GM19395 (cell line): ENCODE results near the gene SNX11.

ENCODE experiments used
- ATAC-seq: cut with Tn5 transposase; IDR thresholded peaks from one replicate; pipeline ENCODE4 v1.9.1; 2021; ENCODE audit warnings: mild to moderate bottlenecking, moderate library complexity; ENCODE audit not compliant: unreplicated experiment

The SNX11 gene

GRCh38 chr17:48131216-48131824, 23.8 kb downstream of the SNX11 start:
- ATAC-seq, result no peak

- ATAC-seq, result no peak
Measured at GRCh38 chr17:48132385-48132784, 24.8 kb downstream of the SNX11 start.

- ATAC-seq, result no peak
Measured at GRCh38 chr17:48134912-48135480, 27.4 kb downstream of the SNX11 start.

GRCh38 chr17:48137656-48138055, 30.1 kb downstream of the SNX11 start:
- no peak for ATAC-seq

- no peak for ATAC-seq
Measured at GRCh38 chr17:48139944-48140343, 32.4 kb downstream of the SNX11 start.

GRCh38 chr17:48143629-48144028, 36.1 kb downstream of the SNX11 start:
- ATAC-seq, result no peak

- ATAC-seq, result no peak
Measured at GRCh38 chr17:48144231-48144630, 36.7 kb downstream of the SNX11 start.

- ATAC-seq, result no peak
Measured at GRCh38 chr17:48144976-48145798, 37.6 kb downstream of the SNX11 start.

GRCh38 chr17:48148029-48148770, 40.6 kb downstream of the SNX11 start:
- ATAC-seq, result no peak

GRCh38 chr17:48148854-48149786, 41.6 kb downstream of the SNX11 start:
- no peak for ATAC-seq

GRCh38 chr17:48149787-48150463, 42.4 kb downstream of the SNX11 start:
- no peak for ATAC-seq

- no peak for ATAC-seq
Measured at GRCh38 chr17:48150597-48151001, 43.0 kb downstream of the SNX11 start.

- ATAC-seq, result no peak
Measured at GRCh38 chr17:48151220-48151619, 43.7 kb downstream of the SNX11 start.

GRCh38 chr17:48152289-48152688, 44.7 kb downstream of the SNX11 start:
- no peak for ATAC-seq

- no peak for ATAC-seq
Measured at GRCh38 chr17:48153691-48154358, 46.3 kb downstream of the SNX11 start.

GRCh38 chr17:48155889-48156611, 48.5 kb downstream of the SNX11 start:
- no peak for ATAC-seq

- ATAC-seq, result no peak
Measured at GRCh38 chr17:48159232-48159631, 51.7 kb downstream of the SNX11 start.
